Fibroblast of upper back skin (primary cell): Measurements from ENCODE around the gene C10orf53.
"Not testable (repeated sequence)": the region's sequence is repeated elsewhere in the genome, so short reads cannot be mapped to it uniquely, and the experiment has no call there.

Source experiments
- DNase-seq: peaks from one replicate; pipeline ENCODE4 v3.0.0-alpha.2; 2013

Gene C10orf53

DNA sequence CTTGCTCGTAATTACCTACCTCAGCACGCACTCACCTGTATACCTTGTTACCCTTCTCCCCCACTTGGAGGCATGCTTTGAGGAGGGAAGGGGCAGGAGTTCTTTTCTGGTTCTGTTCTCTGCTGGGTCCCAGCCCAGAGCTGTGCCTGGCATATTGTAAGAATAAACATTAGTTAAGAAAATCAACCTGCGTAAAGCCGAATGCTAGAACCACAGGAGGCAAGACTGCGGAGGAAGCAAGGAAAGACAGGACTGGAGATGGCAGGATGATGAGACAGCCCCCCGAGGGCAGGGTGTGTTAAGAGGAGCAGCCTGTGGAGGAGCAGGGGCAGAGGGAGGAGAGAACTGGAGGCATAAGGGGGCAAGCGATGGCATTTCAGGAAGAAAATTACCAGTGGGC is 9.5 kb downstream of the C10orf53 start:
- no peak for DNase-seq

DNA sequence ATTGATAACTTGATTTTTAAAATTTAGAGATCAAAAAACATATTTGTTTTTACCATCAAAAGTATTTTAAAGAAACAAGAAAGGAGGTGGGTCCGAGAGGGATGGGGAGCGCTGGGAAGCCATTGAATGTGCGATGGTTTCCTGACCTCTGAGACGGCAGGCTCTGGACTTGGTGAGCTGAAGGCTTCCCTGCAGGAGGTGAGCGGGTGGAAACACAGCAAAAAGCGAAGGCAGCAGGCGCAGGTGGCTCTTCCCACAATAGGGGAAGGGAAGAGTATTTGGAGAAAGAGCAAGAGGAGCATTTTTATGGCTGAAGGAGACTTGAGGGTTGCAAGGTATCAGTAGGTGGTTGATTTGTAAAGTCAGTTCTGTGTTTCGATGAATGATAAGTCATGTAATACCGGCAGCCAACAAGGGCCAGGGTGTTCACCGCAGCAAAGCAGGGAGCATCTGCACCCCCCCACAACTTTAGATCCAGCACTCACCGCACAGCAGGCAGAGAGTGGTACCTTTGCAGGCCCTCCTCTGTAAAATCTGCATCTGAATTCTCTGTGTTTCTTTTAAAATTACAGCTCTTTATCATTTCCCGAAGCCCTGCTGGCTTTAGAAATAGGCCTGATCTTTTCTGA is 10.5 kb downstream of the C10orf53 start:
- DNase-seq = no peak

DNA sequence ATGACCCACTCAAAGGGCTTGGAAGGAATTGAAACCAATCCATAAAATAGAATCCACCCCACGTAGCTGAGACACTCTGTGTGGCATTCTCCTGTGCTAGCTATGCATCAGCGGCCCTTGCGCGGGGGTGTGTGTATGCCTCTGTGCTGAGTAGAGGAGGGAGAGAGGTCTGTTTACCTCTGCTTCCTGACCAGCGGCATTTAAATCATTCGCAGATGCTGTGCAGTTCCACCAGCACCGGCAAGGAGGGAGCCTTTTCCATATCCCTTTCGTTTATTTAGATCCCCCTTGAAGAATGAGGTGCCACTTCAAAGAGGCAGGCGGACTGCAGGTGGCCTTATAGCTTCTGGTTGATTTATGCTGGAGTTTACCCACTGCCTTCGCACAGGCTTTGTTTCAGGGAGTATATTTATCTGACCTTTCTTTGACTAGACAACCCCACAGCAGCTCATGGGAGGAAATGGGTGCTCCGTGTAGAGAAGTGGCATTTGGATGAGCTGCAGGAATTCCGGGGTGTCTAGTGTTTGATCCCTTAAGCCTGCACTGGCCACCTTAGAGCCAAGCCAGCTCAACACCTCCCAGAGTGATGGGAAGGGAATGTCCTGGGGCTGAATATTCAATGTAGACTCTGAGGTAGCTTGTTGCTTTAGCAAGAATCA is 11.4 kb downstream of the C10orf53 start:
- peak; percentile 2 for DNase-seq

DNA sequence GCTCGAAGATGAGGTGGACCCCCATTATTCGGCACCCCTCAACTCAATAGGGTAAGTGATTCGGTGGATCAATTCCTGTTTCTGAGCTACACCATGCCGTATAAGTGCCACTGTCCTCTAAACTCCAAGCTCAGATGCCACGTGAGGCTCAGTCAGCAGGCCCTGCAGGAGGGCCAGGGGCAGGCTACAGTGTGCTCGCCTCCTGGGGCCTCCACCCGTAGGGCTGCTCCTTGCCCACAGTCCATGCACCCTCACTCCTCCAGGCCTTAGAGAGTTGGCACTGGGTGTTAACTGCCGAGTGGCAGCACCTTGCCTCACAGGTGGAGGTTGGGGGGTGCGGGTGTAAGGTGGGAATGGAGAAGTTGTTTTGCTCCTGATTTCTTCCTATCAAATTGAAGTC is 12.1 kb downstream of the C10orf53 start:
- no peak for DNase-seq

DNA sequence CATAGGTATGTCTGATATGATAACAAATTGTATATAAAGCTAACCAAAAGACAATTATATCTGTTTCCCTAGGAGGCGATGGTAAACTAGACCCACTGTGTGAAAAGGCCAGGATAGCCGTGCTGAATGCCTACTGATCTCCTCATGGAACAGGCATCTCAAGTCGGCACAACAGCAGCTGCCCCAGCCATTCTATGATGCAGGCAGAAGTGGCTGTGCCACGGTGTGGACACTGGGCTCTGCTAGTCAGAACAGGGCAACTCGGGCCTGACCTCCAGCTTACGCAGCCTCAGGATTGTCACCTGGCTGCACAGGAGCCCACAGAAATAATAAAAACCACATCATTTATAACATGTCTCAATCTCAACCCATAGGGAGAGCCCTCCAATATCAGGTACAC is 15.0 kb downstream of the C10orf53 start:
- DNase-seq = no peak

DNA sequence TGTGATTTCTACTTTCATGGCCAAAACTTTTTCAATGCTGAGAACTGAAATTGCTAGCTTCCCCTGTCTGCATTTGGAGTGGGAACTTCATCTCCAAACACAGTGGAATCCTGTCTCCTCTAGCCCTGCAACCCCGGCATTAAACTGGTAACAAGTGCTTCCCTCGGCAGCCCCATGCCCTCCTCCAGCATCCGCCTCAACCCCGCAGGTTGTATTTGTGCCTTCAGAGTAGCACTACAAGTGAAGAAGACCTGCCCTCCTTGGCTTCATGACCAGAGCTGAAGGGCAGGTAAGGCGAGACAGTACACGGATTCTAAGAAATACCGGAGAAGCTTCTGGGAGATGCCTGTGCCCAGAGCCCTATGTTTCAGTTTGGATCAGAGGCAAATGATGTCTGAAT is 16.9 kb downstream of the C10orf53 start:
- DNase-seq = no peak

DNA sequence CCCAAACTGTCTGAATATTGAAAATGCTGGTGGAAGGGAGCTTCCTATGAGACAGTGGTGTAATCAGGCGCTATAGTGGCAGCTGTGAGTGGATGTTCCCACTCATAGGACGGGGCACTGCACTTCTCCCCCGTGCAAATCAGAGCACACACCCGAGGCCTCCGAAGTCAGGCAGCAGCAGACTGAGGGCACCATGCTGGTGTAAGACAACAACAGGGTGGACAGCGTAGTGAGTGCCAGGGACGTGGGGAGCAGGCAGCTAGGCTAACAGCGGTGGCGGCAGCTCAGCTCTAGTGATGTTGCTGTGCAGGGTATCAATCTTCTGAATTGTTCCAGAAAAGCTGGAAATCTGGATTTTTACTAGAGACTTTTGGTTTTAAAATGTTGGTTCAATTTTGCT is 19.2 kb downstream of the C10orf53 start:
- DNase-seq = no peak

DNA sequence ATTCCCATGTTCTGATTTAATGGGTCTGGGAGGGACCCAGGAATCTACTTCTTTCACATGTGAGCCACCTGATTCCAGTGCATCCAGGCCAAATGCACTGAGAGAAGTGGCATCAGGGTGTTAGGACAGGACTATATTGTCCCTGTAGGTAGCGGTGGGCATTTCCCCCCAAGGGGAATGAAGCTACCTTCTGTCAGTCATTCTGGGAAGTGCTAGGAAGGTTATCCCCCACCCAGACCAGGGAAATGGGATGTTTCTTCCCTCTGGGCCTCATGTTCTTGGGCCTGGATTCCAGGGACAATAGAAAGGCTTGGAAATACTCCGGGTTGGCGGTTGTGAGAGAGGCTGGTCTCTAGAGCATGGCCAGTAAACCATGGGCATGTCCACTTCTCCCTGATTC is 20.8 kb downstream of the C10orf53 start:
- DNase-seq = no peak

DNA sequence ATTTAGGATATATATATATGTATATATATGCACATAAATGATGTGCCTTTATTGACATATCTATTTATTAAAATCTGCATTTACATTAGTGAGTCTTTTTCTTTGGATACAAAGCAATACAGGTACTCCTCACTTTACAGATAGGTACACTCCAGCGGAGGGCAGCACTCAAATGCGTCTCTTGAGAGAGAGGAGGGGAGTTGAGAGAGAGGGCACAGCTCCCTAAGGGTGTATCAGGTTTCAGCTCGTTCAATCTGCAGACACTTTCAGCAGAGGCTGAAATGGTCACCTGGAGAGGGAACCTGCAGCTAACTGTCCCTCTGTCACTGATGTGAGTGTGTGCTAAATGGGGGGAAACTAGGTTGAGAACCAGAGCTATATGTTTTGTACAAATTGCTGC is 21.5 kb downstream of the C10orf53 start:
- DNase-seq = no peak

DNA sequence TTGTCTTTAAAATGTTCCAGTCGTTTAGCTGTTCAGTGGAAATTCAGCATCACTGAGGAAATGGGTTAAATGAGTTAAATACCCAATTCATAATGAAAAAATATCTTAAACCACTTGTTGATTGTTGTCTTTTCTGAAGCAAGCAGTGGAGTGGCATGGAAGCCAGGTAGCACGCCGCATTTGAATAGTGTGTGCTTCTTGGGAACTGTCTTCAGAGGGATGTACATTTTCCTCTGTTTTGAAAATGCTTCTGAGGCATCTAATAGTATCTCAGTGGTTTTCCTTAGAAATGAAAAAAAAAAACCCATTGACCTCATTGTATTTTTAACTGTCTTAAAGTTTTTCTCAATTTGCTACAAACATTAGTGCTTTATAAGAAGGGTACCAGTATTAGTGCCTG is 28.1 kb downstream of the C10orf53 start:
- no peak for DNase-seq

DNA sequence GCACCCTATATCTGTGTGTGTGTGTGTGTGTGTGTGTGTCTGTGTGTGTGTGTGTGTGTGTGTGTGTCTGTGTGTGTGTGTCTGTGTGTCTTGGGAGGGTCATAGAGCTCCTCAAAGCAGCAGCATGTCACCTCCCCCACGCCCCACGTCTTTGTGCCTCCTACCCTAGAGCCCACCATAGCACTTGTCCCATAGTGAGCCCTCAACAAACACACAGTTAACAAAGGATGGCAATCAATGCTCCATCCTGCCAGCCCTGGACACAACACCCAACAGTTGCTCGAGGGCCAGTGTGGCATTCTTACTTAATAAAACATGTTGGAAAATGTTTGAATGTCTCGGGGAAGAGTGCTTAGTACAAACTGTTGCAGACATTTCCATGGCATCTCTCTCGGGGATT is 30.5 kb downstream of the C10orf53 start:
- no peak for DNase-seq

DNA sequence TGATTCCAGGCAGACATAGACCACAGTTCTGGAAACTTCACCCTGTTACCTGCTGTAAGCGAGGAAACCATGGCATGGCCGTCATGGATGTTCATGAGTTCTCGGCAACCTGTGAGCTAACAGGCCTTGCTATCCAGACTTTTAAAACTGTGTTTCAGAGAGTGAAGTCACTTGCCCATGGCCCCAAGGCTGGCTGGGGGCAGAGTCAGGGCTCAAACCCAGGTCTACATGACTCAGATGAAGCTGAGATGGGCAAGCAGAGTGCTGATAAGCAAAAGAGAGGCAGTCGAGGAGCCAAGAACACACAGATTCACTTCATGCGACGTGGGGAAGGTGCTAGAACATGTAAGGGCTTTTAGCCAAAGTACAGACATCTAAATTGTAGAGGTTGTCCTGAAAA is 31.5 kb downstream of the C10orf53 start:
- no peak for DNase-seq

DNA sequence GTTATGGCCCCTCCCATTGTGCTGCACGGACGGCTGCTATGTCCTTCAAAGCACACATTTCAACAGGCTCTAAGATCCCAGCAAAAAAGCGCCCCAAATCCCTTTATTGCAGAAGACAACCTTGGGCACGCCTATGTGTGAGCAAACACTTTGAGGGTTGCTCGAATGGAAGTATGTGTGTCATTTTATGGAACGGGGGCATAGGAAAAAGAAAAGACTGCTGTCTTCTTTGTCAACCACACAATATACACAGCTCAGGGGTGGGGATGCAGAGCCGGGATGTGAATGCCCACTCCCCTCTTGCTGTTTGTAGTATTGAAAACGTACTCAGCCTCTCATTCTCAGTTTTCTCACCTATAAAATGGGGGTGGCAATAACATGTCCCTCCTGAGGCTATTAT is 32.0 kb downstream of the C10orf53 start:
- no peak for DNase-seq

DNA sequence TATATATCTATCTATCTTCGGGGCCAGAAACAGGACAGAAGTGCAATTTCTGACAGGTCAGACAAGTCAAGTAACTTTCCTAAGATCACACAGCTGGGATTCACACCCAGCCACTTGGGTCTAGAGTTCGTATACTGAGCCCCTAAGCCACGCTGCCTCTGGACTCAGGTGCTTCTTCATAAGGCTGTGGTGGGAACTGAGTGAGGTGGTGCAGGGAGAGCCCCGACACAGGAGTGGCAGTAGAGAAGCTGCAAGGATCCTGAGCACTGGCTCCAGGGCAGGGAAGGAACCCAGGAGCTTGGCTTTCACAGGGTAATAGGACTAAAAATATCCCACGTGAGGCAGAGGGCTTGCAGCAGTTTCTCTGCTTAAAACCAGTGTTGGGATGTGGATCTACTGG is 33.8 kb downstream of the C10orf53 start:
- DNase-seq = no peak

DNA sequence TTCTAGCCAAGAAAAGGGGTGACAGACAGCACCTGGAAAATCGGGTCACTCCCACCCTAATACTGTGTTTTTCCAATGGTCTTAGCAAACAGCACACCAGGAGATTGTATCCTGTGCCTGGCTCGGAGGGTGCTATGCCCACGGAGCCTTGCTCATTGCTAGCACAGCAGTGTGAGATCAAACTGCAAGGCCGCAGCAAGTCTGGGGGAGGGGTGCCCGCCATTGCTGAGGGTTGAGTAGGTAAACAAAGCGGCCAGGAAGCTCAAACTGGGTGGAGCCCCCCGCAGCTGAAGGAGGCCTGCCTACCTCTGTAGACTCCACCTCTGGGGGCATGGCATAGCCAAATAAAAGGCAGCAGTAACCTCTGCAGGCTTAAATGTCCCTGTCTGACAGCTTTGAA is 35.7 kb downstream of the C10orf53 start:
- not testable (repeated sequence) for DNase-seq

DNA sequence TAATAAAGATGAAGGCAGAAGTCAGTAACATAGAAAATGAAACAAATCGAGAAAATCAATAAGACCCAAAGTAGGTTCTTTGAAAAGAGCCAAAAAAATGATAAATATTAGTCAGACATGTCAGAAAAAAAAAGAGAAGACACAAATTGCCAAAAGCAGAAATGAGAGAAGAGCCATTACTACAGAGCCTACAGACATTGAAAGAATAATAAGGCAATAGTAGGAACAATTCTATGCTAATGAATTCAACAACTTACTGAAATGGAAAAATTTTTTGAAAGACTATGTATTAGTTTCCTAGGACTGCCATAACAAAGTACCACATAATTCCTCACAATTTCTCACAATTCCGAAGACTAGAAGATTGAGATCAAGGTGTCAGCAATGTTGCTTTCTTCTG is 47.1 kb downstream of the C10orf53 start:
- DNase-seq = no peak

DNA sequence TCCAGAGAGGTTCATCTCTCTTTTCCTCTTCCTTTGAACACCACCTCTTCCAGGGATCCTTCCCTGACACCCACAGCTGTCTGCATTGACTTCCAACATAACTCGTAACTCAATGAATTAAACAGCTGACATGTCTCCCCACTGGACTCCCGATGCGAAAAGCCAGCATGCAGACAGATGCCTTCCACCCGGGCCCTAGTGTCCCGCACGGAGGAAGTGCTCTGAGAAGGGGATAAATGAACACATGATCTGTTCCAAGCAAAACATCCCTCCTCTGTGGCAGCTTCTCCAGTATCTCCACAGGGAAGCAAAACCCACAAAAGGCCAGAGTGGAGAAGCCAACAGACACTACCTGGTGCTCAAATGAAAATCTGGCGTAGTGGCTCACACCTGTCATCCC is 54.4 kb downstream of the C10orf53 start:
- DNase-seq = no peak

DNA sequence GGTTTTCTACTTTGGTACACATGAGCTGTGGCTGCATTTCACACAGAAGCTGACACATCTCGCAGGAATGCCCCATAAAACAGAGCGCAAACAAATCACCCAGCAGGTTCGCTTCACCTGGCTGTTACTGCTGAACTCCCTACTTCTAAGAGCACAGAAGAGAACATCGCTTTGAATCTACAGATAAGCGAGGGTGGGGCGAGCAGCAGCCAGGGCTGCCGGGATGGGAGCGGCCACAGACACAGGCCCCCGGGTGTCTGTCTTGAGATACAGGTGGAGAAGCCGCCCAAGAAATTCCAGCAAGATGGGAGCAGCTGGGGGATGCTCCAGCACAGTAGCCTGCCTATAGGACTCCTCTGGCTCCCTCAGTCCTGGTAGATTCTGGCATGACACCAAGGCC is 55.2 kb downstream of the C10orf53 start:
- DNase-seq = no peak

DNA sequence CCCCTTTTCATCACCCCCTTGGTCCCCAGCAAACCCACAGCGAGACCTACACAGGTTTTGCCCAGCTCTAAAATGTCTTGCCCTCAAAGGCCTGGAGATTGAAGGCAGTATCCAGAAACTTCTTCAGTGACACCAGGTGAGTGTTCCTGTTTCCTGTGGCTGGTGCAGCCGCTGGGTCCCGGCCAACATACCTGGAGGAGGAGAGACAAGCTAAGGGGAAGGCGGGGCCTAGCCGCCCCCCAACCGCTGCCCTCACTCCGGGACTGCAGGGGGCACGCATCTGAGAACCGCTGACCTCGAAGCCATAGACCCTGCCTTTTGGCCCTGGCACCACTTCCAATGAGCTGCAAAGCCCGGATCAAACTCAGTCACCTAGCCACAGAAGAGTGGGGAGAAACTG is 55.7 kb downstream of the C10orf53 start:
- no peak for DNase-seq

DNA sequence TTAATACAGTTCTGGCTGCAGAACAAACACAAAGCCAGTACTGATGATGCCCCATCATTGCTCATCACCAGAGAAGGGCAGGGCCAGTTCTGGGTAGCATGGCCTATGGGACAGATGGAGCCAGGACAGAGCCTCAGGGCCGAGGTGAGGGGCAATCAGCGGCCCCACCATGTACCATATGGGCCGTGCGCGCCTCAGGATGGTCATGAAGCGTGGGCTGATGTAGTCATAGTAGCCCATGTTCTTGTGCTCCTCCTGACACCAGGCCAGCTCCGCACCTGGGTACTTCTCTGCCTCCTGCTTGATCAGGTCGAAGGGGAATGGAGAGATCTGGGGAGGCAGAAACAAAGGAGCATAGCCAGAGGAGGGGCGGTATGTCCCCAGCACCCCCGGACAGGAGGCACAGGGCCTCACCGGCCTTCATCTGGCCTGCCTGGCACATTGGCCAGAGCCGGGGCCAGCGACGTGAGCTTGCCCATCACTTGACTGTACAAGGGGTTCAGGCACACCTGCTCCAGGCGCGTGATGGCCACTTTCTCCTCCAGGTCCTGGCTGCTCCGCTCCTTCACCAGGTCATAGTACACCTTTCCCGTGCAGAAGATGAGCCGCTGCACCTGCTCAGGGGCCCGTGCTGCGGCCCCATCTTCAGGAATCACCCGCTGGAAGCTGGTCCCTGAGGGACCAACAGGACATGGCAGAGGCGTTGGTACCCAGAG is 56.6 kb downstream of the C10orf53 start:
- no peak for DNase-seq

DNA sequence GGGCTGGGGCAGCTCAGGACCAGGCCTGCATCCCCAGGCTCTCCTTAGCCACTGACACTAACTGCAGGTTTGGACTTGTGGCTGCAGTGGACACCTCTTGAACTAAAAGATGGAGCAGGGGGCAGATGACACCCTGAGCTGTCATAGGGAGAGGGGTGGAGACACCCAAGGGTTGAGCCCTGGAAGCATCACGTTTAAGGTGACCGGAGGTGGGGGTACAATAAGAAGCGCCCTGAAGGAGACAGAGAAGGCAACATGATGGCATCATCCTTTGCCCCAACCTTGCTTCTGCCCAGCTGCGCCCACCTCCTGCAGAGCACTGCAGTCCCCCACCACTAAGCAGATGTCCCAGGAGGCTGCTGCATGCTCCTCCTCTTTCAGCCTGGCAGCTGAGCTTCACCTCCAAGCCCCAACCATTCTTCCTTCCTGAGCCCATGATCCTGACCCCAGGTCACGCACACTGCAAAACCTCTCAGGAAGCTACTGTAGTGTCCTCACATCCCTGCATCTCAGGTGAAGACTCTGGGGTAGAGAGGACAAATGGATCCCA is 57.2 kb downstream of the C10orf53 start:
- no peak for DNase-seq

DNA sequence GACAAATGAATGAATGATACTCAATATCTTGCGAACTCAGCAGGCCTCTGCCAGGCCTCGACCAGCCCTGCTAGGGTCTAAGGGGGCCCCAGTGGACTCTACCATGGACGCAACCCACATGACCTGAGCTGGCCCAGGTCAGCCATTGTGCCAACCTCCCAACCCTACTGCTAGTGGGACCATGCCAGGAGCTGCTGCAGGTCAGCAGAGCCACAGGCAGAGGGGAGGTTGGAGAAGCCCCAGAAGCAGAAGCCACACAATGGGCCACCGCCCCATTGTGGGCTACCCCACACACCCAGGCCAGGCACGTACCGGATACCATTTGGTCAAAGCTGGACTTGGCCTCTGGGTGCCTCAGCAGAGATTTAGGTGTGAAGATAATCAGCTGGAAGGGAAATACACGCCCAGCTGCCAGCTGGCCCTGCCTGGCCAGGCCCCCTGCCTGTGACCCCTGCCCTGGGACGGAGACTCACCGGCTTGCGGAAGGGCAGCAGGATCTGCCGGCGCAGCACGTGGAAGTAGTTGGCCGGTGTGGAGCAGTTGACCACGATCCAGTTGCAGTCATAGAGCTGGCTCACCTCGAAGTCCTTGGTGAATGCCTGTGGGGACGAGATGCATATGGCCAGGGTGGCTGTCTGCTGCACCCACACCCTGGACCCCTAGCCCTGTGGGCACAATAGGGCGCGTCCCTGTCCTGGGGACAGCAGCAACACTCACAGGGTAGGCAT is 58.2 kb downstream of the C10orf53 start:
- DNase-seq = no peak

DNA sequence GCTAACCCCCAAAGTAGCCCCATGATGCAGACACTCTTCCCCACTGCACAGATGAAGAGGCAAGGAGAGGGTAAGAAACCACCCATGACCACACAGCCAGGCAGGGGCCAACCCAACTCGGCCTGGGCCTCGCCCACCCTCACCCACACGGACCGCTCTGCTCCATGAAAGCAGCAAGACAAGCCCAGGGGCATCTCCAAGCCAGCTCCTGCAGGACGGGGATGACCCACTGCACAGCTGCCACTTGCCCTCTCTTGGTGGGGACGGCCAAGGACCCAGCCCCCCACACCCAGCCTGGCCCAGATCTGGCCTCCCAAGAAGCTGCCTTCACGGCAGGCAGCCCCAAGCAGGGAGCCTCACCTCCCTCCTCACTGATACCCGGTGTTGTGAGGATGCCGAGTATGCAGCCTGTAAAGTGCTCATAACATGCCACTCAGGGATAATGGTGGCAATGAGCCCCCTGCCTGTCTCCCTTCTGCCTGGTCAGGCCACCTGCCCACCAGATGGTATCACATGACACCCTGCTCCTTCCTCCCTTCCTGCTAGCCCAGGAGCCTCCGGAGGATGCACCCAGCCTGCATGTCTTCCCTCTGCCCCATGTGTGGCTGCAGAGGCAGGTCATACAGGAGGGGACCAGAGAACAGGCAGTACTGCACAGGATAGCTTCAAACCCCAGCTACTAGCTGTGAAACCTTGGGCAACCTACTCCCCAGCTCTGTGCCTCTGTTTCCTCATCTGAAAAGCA is 59.3 kb downstream of the C10orf53 start:
- DNase-seq = no peak
